ENCODE measurements around the gene ZNF385C. TPM values are rescaled to one million over a fixed set of nuclear protein-coding genes. Genes with fewer than 3 reads are reported as not detected.

The ZNF385C gene
- total and polyA plus RNA-seq, 2 of the 13 experiments (the other 11 are each of a cell fraction or from before 2014, with no cell fraction given), result 2.3 to 6.1 TPM

GRCh38 chr17:42058063-42058462, 40.2 kb downstream of the ZNF385C start (continued):
- no peak for TF ChIP-seq CEBPZ (IDR thresholded peaks at IDR 0.05; ENCODE audit: low read length)
- no peak for TF ChIP-seq POLR2A (IDR thresholded peaks at IDR 0.05; ENCODE audit: insufficient read depth in 1 of 2, low read depth in 2 of 2, low read length in 2 of 2)
- TF ChIP-seq DMTF1 (CRISPR knock-in tag; IDR thresholded peaks at IDR 0.05), result no peak
- no peak for TF ChIP-seq RFXAP (CRISPR knock-in tag; IDR thresholded peaks at IDR 0.05; ENCODE audit: borderline replicate concordance)

GRCh38 chr17:42056635-42057034, 41.6 kb downstream of the ZNF385C start:
- intact Hi-C loops (cut with micrococcal nuclease; ENCODE audit: unreplicated experiment) (no loop called here), in situ Hi-C loops (cut with HindIII; ENCODE audit: extremely low pct_ligation_motif_present, low pct_unique_long_range_greater_than_20kb) (no loop called here)
- POLR2A ChIA-PET, result interaction anchor here (1.3 to 1.6 kb wide), 2 partner anchors 24 to 90 kb away, joined by 4 read pairs; partner anchors contain the start of gene CNP
- WGBS (ENCODE audit: low lambda C conversion rate), result 71% methylated on average over 3 of the region's 3 CpGs
- no peak for DNase-seq (ENCODE audit: low spot score)
- H2AFZ ChIP-seq (ENCODE audit: low read length), result no peak overlapping the region
- no peak for ATAC-seq
- H3K36me3 ChIP-seq (replicated peaks in 1 of 2; ENCODE audit: control insufficient read depth in 1 of 2, insufficient read depth in 2 of 2, low read length in 2 of 2), result no peaks in the 10 kb centered on the region
- no peak for TF ChIP-seq ZNF496 (CRISPR knock-in tag; IDR thresholded peaks at IDR 0.05; ENCODE audit: insufficient replicate concordance)
- peak; percentile 98 for TF ChIP-seq ZNF430 (CRISPR knock-in tag; IDR thresholded peaks at IDR 0.05)
- no peaks in the 10 kb centered on the region for H4K20me1 ChIP-seq (ENCODE audit: insufficient read depth, low read length)
- no peak overlapping the region for H3K9ac ChIP-seq (ENCODE audit: insufficient read depth, low read depth, low read length)
- no peak overlapping the region for H3K27ac ChIP-seq (ENCODE audit: extremely low read length, insufficient read depth, low read length)
- H3K4me2 ChIP-seq (ENCODE audit: low read depth, low read length), result no peak overlapping the region
- no peaks in the 10 kb centered on the region; a peak in 1 of 5 replicates for H3K27me3 ChIP-seq (ENCODE audit: control insufficient read depth in 1 of 2, insufficient read depth in 2 of 2, low read length in 2 of 2)
- H3K9me3 ChIP-seq (ENCODE audit: low read length), result no peaks in the 10 kb centered on the region
- FAIRE-seq, result no peak
- H3K79me2 ChIP-seq (ENCODE audit: insufficient read depth, low read length), result no peaks in the 10 kb centered on the region
- CTCF ChIA-PET (ENCODE audit: low intra/inter-chr PET ratio, low total read pairs), result no interaction called here
- peaks cover 34% of the 10 kb centered on the region for H3K4me1 ChIP-seq (ENCODE audit: insufficient read depth, low read length)
- BruUV-seq (replicated peaks), result no TSS peak
- no peak overlapping the region for H3K4me3 ChIP-seq (replicated peaks in 1 of 3; ENCODE audit: insufficient read depth in 1 of 3, low read depth in 2 of 3, low read length in 3 of 3)
